Measurements from ENCODE around the gene MAD1L1.

The MAD1L1 gene

DNA sequence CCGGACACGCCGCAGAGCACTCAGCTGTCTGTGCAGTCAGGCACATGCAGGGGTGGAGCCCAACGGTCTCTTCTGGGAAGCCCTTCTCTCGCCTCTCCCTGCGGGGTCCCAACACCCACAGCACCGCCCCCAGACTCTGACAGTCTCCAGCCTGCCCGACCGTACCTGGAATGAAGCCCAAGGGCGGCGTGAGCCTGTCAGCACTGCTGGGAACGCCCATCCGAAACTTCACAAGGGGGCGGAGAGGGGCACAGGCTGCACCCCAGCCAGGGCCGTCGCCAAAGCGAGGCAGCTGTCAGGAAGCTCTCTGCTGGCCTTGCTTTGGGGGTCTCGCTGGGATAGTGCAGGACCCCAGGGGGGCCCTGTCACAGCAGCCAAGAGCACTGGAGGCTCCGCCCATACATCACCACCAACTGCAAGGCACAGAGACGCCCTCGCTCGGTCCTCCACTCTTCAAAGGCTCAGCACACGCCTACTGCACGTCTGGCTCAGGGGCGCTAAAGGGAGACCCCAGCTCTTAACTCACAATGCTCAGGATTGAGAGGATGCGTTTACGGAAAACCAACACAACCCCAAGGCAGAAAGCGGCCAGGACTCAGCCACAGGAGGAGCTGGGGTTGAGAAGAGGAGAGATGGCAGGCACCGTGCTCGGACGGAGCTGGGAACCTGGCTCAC is 30.9 kb downstream of the MAD1L1 start:
- DNase-seq (ENCODE audit: low read depth in 2 of 2): no peak

DNA sequence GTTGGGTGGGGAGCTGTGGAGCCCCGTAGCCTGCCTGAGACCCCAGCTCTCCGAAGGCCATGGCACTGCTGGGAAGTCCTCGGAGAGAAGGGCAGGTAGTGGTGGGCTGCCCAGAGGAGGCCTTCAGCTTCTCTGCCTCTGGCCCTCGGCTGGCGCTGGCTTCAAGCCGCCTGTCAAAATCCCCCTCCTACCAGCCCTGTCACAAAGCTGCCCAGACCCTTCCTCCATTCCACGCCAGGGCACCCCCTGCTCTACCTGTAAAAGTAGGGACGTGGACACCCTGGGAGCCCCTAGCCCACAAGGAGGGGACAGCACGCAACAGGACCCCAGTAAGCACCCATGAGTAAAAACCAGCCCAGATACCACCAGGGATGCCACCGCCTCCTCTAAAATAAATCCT is 31.6 kb downstream of the MAD1L1 start:
- no peak for DNase-seq (ENCODE audit: low read depth in 2 of 2)

DNA sequence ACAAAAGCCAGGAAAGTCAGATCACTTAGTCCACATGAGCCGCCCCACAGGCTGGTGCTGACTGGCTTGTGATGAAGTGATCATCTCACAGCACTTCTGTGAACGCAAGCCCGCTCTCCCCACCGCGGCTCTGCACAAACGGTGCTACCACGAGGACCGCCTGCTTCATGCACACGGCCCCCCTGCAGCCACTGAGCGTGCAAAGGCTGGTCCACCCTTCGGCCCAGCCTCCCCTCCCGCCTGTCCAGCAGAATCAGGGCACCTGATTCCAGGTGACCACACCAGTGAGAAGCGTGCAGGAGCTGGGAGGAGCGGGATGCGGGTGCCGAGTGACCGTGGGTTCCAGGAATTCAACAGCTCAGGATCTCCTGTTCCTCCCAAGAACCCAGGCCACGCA is 32.2 kb downstream of the MAD1L1 start:
- no peak for DNase-seq (ENCODE audit: low read depth in 2 of 2)

DNA sequence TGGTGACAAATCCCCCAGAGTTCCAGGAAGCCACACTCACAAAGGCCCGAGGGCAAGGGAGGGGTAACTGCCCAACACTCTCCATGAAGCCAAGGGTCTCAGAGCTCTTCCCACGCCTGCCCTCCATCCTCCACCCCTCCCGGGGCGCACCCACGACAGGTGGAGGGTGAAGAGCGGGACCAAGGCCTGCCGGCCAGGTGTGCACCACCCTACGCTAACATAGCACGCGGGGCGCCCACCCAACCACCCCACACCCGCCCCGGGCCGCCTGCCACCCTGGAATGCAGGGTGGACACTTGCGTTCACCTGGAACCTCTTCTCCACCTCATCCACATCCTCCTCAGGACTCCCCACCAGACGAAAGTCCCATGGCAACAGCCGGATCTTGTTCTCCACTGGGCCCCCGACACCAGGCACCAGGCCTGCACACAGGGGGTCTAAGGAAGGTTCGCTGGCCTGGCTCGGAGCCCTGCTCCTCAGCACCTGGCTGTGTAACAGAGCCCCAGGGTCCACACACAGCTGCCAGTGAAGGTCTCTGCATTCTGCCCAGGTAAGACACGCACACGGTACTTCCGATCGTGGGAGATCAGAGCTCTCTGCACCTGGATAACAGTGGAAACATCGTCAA is 32.7 kb downstream of the MAD1L1 start:
- no peak for DNase-seq (ENCODE audit: low read depth in 2 of 2)

DNA sequence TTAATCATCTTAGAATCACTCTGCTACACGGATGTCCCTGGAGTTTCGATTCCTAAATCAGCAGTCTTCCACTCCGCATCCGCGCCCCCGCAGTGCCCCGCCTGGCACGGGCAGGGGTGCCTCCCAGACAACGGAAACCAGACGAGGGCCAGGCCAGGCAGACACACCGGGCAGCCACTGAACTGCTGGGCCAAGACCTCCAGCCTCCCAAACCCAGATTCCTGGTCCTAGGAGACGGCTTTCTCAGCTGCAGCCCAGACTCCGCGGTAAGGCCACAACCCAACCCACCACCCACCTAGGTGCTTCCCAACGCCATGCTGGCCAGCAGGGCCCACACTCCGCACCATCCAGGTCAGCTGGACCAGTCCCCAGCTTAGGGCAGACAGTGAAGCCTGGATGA is 33.2 kb downstream of the MAD1L1 start:
- DNase-seq (ENCODE audit: low read depth in 2 of 2): no peak

DNA sequence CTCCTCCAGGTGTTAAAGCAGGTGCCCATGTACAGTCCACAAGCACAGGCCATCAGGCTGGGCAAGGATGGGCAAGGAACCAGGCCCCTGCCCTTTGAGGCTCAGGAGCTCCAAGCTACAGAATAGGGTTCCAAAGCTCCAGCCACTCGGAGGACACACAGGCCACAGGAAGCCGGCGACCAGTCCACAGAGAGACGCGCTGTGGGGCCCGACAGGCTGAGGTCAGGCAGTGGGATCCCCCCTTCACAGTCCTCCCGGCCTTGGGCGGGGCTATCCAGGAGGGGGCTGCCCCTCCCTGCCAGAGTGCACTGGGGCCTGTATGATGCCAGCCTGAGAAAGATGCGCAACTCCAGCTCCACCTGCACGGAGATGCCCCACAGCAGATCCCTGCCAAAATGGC is 34.0 kb downstream of the MAD1L1 start:
- DNase-seq (ENCODE audit: low read depth in 2 of 2): no peak

DNA sequence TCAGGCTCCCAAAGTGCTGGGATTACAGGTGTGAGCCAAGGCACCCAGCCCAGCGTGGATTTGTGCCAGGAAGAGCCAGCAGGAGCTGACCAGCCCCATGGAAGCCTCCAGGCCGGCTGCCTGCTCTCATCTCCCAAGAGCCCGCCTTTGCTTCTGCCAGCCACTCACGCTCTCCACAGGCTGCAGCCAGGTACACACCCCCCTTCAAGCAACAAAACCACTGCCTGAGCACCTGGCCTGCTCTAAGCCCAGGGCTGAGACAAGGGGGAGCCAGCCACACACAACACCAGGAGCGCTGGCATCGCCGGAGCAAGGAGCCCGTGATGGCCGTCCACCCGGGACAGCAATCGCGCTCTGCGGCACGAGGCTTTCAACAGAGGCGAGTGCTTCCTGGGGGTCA is 34.5 kb downstream of the MAD1L1 start:
- no peak for DNase-seq (ENCODE audit: low read depth in 2 of 2)

DNA sequence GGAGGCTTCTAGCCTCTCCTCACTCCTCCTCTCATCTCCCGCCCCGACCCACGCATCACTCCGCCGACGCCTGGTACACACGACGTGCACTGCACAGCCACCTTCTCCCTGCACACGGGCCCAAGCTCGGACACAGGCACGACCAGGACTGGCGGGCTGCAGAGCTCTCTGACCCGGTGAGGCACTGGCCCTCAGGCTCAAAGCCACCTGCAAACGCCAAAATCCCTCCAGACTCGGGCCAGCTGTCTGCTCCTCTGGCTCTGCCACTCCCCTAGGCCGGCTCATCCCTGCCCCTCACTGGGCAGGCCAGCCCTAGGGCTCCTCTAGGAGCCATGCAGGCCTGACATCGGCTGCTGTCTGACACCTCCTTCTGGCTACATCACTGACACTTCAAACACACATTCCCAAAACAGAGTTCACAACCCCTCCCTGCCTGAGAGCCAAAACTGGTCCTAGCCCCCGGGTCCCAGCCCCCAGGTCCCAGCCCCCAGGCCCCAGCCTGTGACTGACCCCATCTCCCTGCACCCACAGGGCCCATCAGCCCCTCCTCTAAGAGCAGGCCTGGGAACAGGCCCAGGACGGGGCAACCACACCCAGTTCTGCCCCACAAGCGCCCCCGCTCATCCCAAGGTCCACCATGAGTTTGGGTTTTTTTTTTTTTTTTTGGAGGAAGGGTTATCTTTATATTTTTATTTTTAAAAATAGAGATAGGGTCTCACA is 35.1 kb downstream of the MAD1L1 start:
- no peak for DNase-seq (ENCODE audit: low read depth in 2 of 2)

DNA sequence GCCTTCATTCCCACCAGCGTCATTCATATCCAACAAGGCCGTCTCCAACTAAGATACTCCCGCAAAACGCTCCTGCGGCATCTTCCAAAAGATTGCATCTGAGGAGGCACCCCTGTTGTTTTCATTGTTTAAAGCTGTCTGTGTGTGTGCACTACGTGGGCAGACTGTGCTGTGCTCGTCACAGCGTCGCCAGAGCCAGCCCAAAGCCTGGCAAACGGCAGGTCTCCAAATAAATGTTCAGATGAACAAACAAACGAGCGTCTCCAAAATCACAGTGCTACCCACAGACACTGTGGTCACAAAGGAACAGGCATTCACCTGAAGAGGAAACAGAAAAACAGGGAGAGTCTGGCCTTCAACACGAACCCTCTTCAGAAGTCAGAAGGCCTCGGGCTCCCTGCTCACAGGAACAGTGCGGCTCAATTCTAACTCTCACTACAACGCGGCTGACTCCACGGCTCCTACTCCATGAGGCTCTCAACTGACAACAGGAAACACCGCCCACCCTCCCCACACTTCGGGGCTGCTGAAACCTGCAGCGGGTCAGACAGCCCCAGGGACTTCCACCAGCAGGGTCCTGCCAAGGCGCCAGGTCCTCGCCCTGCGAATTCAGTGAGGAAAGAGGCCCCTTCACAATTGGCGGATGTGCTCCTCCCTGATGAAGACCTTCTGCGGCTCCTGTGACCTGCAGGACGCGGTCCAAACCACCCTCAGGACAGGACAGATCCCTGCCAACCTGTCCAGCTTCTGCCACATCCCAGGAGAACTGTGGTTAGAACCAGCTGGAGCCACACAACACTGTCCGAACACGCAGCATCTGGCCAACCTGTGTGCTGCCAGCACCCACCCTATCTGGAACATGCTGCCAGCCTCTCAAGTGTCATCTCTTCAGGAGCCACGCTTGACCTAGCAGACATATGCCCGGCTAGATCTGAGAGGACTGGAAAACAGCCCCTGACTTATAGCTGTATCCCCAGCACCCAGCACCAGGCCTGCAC is 36.1 kb downstream of the MAD1L1 start:
- DNase-seq (ENCODE audit: low read depth in 2 of 2): no peak

DNA sequence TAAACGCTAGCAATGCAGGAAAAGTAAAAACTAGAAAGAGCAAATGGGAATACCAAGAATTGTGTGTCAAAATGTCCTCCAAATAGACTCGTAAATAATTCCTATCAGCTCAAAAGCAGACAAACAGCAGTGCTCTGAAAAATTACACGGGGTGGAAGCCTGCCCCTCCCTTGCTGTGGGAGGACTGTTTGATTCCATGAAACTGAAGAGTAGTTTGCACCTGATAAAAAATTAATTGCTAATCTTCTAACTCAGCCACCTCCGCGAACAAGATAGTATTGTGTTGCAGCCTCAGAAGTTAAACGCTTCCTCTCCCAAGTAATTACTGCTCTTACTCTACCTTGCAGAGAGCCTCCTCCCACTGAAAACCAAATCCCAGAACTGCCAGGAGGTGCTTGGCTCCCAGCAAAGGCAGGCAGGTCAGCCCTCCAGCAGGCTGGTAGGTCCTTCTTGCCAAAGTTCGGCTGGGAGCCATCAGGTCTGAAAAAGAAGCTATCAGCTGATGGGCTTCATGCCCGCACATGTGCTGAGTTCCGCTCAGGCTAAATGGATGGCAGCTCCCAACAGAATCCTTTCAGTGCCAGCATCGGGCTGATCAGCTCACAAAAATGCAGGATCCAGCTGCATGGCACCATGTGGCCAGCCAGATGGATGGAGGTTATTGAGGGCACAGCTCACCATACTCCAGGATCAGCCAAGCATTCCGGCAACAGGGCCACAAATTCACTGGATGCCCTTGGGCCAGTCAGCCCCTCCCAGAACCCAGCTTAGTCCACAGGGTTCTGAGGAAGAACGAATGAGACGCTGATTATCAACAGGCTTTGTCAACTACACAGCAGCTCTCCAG is 37.1 kb downstream of the MAD1L1 start:
- no peak for DNase-seq (ENCODE audit: low read depth in 2 of 2)

DNA sequence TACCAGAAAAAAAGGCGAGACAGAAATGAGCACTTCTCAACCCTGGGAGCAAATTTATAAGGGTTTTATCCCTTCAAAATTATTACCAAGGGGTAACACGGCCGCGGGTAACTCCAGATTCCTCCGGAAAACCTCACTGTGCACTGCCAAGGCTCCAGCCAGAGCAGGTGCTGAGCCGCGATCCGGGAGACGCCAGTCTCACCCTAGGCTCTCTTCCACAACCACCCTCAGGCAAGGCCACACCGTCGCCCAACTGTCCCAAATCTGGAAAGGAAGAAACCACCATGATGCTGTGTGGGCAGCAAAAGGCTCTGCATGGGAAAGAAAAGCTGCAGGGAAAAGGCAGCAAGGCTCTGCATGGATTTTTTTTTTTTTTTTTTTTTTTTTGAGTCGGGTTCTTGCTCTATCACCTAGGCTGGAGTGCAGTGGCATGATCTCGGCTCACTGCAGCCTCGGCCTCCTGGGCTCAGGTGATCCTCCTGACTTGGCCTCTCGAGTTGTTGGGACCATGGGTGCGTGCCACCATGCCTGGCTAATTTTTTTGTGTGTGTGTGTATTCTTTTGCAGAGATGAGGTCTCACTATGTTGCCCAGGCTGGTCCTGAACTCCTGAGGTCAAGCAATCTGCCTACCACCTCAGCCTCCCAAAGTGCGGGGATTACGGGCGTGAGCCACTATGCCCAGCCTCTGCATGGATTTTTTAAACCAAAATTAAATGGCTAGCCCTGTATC is 39.0 kb downstream of the MAD1L1 start:
- no peak for DNase-seq (ENCODE audit: low read depth in 2 of 2)

DNA sequence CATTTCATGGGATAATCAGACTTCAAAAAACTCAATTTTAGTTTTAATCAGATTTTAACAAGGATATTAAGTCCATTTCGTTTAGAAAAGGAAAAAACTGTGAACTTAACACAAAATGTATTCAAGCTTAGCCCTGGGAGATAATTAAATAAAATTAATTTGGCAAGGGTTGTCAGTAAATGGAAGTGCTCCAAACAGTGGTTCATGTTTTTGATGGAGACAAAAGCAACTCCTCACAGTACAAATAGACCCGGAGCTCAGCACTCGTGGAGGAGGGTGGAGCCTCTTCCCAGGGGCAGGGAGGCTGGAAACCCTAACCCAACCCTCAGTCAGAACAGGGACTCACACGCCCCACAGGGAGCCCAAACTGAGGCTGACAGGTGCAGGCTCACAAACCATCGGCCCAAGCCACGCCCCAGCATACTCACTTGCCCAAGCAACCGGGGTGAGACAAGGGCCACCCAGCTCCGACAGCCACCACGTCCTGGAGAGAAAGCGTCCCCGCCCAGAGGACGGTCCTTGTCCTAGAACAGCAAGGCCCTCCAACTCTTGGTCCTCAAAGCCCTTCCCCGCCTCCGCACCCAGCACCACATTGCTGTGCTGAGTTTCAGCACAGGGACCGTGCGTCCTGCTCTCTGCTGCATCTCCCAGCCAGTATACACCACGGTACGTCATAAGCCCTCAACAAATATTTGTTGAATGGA is 39.8 kb downstream of the MAD1L1 start:
- DNase-seq (ENCODE audit: low read depth in 2 of 2): no peak

DNA sequence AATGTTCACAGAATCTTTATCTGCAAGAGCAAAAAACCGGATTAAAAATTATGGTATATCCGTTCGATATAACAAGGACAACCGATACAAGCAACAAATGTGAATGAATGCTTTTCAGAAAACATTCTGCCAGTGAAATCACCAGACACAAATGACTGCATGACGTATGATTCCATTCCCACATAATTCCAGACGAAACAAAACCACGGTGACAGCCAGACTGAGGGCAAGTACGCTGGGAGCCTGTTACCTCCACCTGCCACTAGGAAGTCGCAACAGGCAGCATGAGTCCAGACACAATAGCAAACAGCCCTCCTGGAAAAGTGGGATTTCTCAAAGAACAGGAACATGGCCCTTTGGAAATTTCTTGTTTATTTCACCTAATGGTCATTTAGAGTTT is 41.7 kb downstream of the MAD1L1 start:
- no peak for DNase-seq (ENCODE audit: low read depth in 2 of 2)

DNA sequence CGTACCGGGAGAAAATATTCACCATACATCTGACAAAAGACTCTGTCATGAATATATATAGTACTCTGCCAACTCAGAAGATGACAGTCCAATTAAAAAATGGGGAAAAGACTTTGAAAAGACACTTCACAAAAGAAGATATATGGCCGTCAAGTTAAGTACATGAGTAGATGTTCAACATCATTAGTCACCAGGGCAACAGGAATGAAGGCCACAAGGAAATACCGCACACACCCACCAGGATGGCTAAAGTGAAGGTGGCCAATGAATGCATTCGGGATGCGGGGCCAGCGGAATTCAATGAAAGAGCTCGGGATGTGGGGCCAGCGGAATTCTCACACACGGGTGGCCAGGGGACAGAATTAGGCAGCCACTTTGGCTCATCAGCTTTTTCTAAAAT is 42.2 kb downstream of the MAD1L1 start:
- no peak for DNase-seq (ENCODE audit: low read depth in 2 of 2)

DNA sequence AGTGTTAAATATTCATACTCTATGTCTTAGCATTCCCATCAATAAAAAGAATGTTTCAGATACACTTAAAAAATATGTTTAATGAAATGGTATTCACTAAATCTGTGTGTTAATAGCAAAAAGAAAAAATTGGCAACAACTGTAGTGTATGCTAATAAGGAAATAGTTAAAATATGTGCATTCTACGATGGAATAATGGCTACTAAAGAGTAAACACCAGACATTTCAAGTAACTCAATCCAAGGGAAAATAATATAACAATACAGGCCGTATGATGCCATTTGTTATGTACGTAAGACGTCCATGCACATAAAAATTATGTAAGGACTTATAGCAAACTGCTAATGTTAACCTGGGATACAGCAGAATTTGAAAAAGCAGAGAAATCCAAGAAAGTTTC is 46.6 kb downstream of the MAD1L1 start:
- DNase-seq (ENCODE audit: low read depth in 2 of 2): no peak

DNA sequence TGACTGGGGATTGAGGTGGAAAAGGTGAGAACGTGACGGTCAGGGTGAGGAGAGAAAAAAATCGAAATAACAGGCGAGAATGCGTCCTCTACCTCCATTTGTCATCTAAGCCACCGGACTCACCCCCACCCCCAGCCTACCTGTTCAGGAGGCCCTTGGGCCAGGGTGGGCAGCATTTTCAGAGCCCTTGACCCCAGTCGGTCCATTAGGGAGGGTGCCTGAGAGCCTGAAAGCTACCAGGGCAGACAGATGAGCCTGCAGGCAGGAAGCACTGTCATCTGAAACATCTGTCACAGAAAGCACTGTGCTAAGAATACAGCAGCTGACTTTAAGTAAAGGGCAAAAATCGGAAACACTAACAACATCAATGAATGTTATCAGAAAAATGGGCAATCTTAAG is 47.0 kb downstream of the MAD1L1 start:
- no peak for DNase-seq (ENCODE audit: low read depth in 2 of 2)

DNA sequence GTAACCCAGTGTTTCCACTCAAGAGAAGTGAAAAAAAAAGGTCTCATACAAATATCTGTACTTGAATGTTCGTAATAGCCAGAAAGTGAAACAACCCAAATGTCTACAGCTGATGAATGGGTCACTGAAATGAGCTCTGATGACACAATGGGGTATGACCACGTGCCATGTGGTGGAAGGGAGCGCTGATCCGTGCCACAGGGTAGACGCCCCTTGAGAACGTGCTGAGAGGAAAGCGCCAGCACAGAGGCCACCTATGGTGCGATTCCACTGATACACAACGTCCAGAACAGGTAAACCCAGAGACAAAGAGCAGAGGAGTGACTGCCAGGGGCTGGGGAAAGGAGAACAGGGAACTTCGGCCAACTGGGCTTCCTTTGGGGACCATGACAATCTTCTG is 50.3 kb downstream of the MAD1L1 start:
- DNase-seq (ENCODE audit: low read depth in 2 of 2): no peak

DNA sequence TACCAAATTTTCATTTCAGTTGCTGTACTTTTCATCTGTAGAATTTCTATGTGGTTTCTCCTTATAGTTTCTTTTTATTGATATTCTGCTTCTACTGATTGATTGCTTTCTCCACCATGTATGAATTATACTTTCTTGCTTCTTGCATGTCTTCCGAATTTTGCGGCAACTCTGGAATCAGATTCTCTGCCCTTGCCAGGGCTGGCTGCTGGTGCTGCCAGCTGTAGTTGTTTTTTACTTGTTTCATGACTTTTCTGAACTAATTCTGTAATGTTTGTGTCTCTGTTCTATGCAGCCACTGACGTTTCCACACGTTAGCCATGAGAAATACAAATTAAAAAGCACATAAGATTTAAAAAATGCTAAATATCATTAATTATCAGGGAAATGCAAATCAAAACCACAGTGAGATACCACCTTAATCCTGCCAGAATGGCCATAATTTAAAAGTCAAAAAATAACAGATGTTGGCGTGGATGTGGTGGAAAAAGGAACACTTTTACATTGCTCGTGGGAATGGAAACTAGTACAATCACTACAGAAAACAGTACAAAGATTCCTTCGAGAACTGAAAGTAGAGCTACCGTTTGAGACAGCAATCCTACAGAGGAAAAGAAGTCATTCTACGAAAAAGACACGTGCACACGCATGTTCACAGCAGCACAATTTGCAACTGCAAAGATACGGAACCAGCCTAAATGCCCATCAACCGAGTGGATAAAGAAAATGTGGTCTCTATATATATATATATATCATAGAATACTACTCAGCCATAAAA is 51.5 kb downstream of the MAD1L1 start:
- DNase-seq (ENCODE audit: low read depth in 2 of 2): no peak

DNA sequence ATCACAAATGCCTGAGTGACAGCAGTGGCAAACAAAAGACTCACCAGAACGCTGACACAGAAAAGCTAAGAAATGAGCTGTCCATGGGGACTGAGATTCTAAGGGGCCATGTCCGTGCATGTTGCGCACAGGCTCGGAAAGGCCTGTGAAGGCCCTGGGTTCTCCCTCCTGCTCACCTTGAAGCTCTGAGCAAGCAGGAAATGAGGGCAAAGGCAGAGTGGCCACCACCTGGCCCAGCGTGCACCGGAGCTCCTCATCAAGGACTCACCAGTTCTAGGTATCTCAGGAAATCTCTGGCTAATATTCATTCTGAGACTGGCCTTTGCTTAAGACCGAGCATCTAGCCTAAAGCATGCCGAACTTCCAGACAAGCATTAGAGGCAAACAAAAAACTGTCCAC is 52.7 kb downstream of the MAD1L1 start:
- DNase-seq (ENCODE audit: low read depth in 2 of 2): no peak

Measured in stimulated activated CD8-positive, alpha-beta memory T cell treated with anti-CD3 and anti-CD28 coated beads, Interleukin-15, amount 100 ng/mL, for 48 hours (primary cell).